Gastroesophageal sphincter (tissue), 3 donors: ENCODE results near the gene RPUSD3.

Experiments
- CTCF ChIP-seq, 4 experiments: fragments of 200-600 bp in 2 of 4; fragments of 450-650 bp in 2 of 4; sonication (generic) in 1 of 4; IDR thresholded peaks; one replicate each; pipeline ENCODE4 v1.5.1; 2017 to 2019; ENCODE audit warnings: antibody characterized with exemption in 4 of 4, mild to moderate bottlenecking in 2 of 4, moderate library complexity in 2 of 4
- POLR2A ChIP-seq, 2 donors: fragments of 450-650 bp; IDR thresholded peaks; one replicate each; pipeline ENCODE4 v1.6.1; 2017; ENCODE audit warnings: antibody characterized with exemption in 2 of 2, mild to moderate bottlenecking in 2 of 2, moderate library complexity in 1 of 2

- no peak for TF ChIP-seq CTCF (IDR thresholded peaks at IDR 0.05)
- no peak for TF ChIP-seq POLR2A (IDR thresholded peaks at IDR 0.05)
Measured at GRCh38 chr3:9791790-9792404, 51.9 kb downstream of the RPUSD3 start.
